SW 1271 (cell line): ENCODE results near the gene CX3CR1.
"Not testable (repeated sequence)": the region's sequence is repeated elsewhere in the genome, so short reads cannot be mapped to it uniquely, and the experiment has no call there.

ENCODE experiments used
- DNase-seq, 2 experiments: peaks; one replicate each; lab custom pipeline; 2025; lab: John Stamatoyannopoulos, UW

The CX3CR1 gene

GRCh38 chr3:39279745-39280517 is at the start of gene CX3CR1:
Gene CX3CR1 (minus strand): TSS chr3:39280036. CDS start chr3:39266509, 13,527 bp downstream.
- DNase-seq, result no peak

- no peak for DNase-seq
These were observed 49.7 kb upstream of the CX3CR1 start, which contains the start of gene CCR8 for GRCh38 chr3:39329493-39329892. Gene CCR8 (plus strand): TSS chr3:39329709. CDS start chr3:39332332, 2,623 bp downstream.

- DNase-seq, result no peak
These were observed 48.0 kb upstream of the CX3CR1 start for GRCh38 chr3:39327746-39328349.

GRCh38 chr3:39327053-39327745 is 47.4 kb upstream of the CX3CR1 start:
- no peak for DNase-seq

GRCh38 chr3:39325236-39325635 is 45.4 kb upstream of the CX3CR1 start:
- DNase-seq, result no peak

- no peak for DNase-seq
These were observed 43.7 kb upstream of the CX3CR1 start for GRCh38 chr3:39323494-39323893.

GRCh38 chr3:39322936-39323335 is 43.1 kb upstream of the CX3CR1 start:
- DNase-seq, result no peak

GRCh38 chr3:39322209-39322715 is 42.4 kb upstream of the CX3CR1 start:
- not testable (repeated sequence) for DNase-seq

- DNase-seq, result not testable (repeated sequence)
These were observed 41.7 kb upstream of the CX3CR1 start for GRCh38 chr3:39321574-39321983.

- DNase-seq, result no peak
These were observed 39.4 kb upstream of the CX3CR1 start for GRCh38 chr3:39319249-39319648.

- no peak for DNase-seq
These were observed 38.5 kb upstream of the CX3CR1 start for GRCh38 chr3:39318301-39318700.

GRCh38 chr3:39317571-39318169 is 37.8 kb upstream of the CX3CR1 start:
- DNase-seq, result no peak

- DNase-seq, result no peak
These were observed 35.6 kb upstream of the CX3CR1 start for GRCh38 chr3:39315420-39315819.

GRCh38 chr3:39313289-39313688 is 33.5 kb upstream of the CX3CR1 start:
- no peak for DNase-seq

GRCh38 chr3:39302178-39302577 is 22.3 kb upstream of the CX3CR1 start:
- no peak for DNase-seq

GRCh38 chr3:39299279-39299678 is 19.4 kb upstream of the CX3CR1 start:
- no peak for DNase-seq

- no peak for DNase-seq
These were observed 16.6 kb upstream of the CX3CR1 start for GRCh38 chr3:39296197-39297077.

- DNase-seq, result no peak
These were observed 15.4 kb upstream of the CX3CR1 start for GRCh38 chr3:39295184-39295775.

GRCh38 chr3:39294446-39295183 is 14.8 kb upstream of the CX3CR1 start:
- no peak for DNase-seq

- no peak for DNase-seq
These were observed 13.1 kb upstream of the CX3CR1 start for GRCh38 chr3:39292961-39293360.
